Choroid plexus epithelial cell (primary cell): Measurements from ENCODE around the gene APOB.

ENCODE experiments used
- DNase-seq: peaks from one replicate; pipeline ENCODE4 v3.0.0-alpha.2; 2010; ENCODE audit warnings: low read depth
- H3K4me3 ChIP-seq: 2 replicates; pipeline ENCODE4 v1.5.1; 2011; ENCODE audit warnings: low read depth, mild to moderate bottlenecking, control low read depth, low read length, moderate library complexity
- CTCF ChIP-seq: conservative IDR thresholded peaks from 2 replicates; pipeline ENCODE4 v1.5.1; 2011; ENCODE audit warnings: low read depth, mild to moderate bottlenecking, control low read depth, inconsistent platforms, low read length, moderate library complexity

Gene APOB

GRCh38 chr2:21025690-21026478, 18.0 kb downstream of the APOB start:
- TF ChIP-seq CTCF: no peak
- no peak for DNase-seq
- no peak overlapping the region for H3K4me3 ChIP-seq

- no peak overlapping the region for H3K4me3 ChIP-seq
- DNase-seq: no peak
- no peak for TF ChIP-seq CTCF
Measured at GRCh38 chr2:21024722-21025389, 19.0 kb downstream of the APOB start.

- no peak for TF ChIP-seq CTCF
- H3K4me3 ChIP-seq: no peak overlapping the region
- DNase-seq: no peak
Measured at GRCh38 chr2:21024198-21024597, 19.7 kb downstream of the APOB start.

GRCh38 chr2:21023419-21024181, 20.3 kb downstream of the APOB start:
- no peak for DNase-seq
- TF ChIP-seq CTCF: no peak
- no peak overlapping the region for H3K4me3 ChIP-seq

- no peak overlapping the region for H3K4me3 ChIP-seq
Measured at GRCh38 chr2:21022792-21023367, 21.0 kb downstream of the APOB start.

GRCh38 chr2:21021430-21021829, 22.4 kb downstream of the APOB start:
- no peak for DNase-seq
- TF ChIP-seq CTCF: no peak
- no peak overlapping the region for H3K4me3 ChIP-seq

More at GRCh38 chr2:21022792-21023367, 21.0 kb downstream of the APOB start:
- no peak for TF ChIP-seq CTCF
- DNase-seq: no peak
